CD8-positive, alpha-beta memory T cell (primary cell): ENCODE measurements around the gene ALG12. TPM values are rescaled to one million over a fixed set of nuclear protein-coding genes. Genes with fewer than 3 reads are reported as not detected.

Experiments
- CTCF ChIA-PET: fragments of 350-600 bp; sonication (Branson Sonifier 250); formaldehyde crosslinking; loops from one replicate; lab custom pipeline; 2021; ENCODE audit warnings: antibody characterized with exemption; lab: Charles Lee
- POLR2A ChIA-PET: fragments of 350-600 bp; sonication (Branson Sonifier 250); formaldehyde crosslinking; loops from one replicate; lab custom pipeline; 2021; ENCODE audit warnings: antibody characterized with exemption; lab: Charles Lee
- DNase-seq, 5 donors: peaks; one replicate each; pipeline versions ENCODE4 v3.0.0 to v3.0.0-alpha.2; 2020 to 2022; ENCODE audit warnings: mixed read lengths in 1 of 5
- H3K27ac ChIP-seq: one replicate; pipeline ENCODE4 v1.7.0; 2013; ENCODE audit warnings: low read depth, mild to moderate bottlenecking, low read length, moderate library complexity
- H3K27me3 ChIP-seq: 2 replicates; pipeline ENCODE4 v1.7.0; 2013; ENCODE audit warnings: low read length, mild to moderate bottlenecking; ENCODE audit not compliant: insufficient read depth, poor library complexity, severe bottlenecking
- H3K36me3 ChIP-seq: 2 replicates; pipeline ENCODE4 v1.7.0; 2013; ENCODE audit warnings: mild to moderate bottlenecking, low read length, moderate library complexity; ENCODE audit not compliant: insufficient read depth
- H3K4me1 ChIP-seq: 2 replicates; pipeline ENCODE4 v1.7.0; 2013; ENCODE audit warnings: mild to moderate bottlenecking, low read length, moderate library complexity; ENCODE audit not compliant: insufficient read depth
- H3K4me3 ChIP-seq: 2 replicates; pipeline ENCODE4 v1.7.0; 2013; ENCODE audit warnings: mild to moderate bottlenecking, low read length
- H3K9me3 ChIP-seq: 2 replicates; pipeline ENCODE4 v1.7.0; 2013; ENCODE audit warnings: mild to moderate bottlenecking, low read length
- H3K27ac Mint-ChIP-seq, 8 donors: one replicate each; pipeline ENCODE4 v1.8.0; 2020 to 2021; ENCODE audit warnings: mixed read lengths in 8 of 8, mild to moderate bottlenecking in 6 of 8, inconsistent platforms in 3 of 8, moderate library complexity in 3 of 8
- H3K27me3 Mint-ChIP-seq, 2 donors: one replicate each; pipeline ENCODE4 v1.8.0; 2020 to 2021; ENCODE audit warnings: mixed read lengths in 2 of 2, mild to moderate bottlenecking in 1 of 2, moderate library complexity in 1 of 2
- H3K36me3 Mint-ChIP-seq, 3 donors: one replicate each; pipeline ENCODE4 v1.8.0; 2020 to 2021; ENCODE audit warnings: mixed read lengths in 3 of 3, inconsistent platforms in 1 of 3, mild to moderate bottlenecking in 1 of 3
- H3K4me1 Mint-ChIP-seq, 3 donors: one replicate each; pipeline ENCODE4 v1.8.0; 2020 to 2021; ENCODE audit warnings: mixed read lengths in 3 of 3, inconsistent platforms in 1 of 3, mild to moderate bottlenecking in 1 of 3
- H3K4me3 Mint-ChIP-seq, 7 donors: one replicate each; pipeline ENCODE4 v1.8.0; 2020 to 2021; ENCODE audit warnings: mixed read lengths in 7 of 7, mild to moderate bottlenecking in 6 of 7, moderate library complexity in 4 of 7, inconsistent platforms in 2 of 7
- H3K9me3 Mint-ChIP-seq, 5 donors: one replicate each; pipeline ENCODE4 v1.8.0; 2020 to 2022; ENCODE audit warnings: mixed read lengths in 5 of 5, mild to moderate bottlenecking in 3 of 5, moderate library complexity in 2 of 5, inconsistent platforms in 1 of 5
- polyA plus RNA-seq: library from polyadenylated mRNA; unstranded; fragments of 300-500 nt; fragmentation: Illumina TruSeq; gene quantifications from one replicate; pipeline ENCODE4 v1.2.3, GENCODE V29; 2021
- total RNA-seq, 2 experiments: library from RNA; stranded (reverse); gene quantifications; one replicate each; pipeline ENCODE4 v1.2.3, GENCODE V29; 2021

The ALG12 gene
- total and polyA plus RNA-seq, 3 experiments from 2014 or later, result 21.0 to 21.8 (median 21.0) TPM

GRCh38 chr22:49928555-49929210 is 10.4 kb upstream of the ALG12 start:
- H3K27ac Mint-ChIP-seq, result peak overlapping the region in 2 of 8 donors; percentile 58 to 84
- H3K36me3 Mint-ChIP-seq, result peaks cover 0 to 2% (median 0%) of the 10 kb centered on the region in 3 donors
- Histone ChIP-seq H3K9me3 (no peaks in the 10 kb centered on the region), H3K4me3 (no peak overlapping the region), H3K27me3 (no peaks in the 10 kb centered on the region), H3K4me1 (peaks cover 37% of the 10 kb centered on the region), H3K36me3 (no peaks in the 10 kb centered on the region), H3K27ac (no peak overlapping the region)
- no peaks in the 10 kb centered on the region for H3K27me3 Mint-ChIP-seq
- H3K4me3 Mint-ChIP-seq, result no peak overlapping the region
- CTCF ChIA-PET, result no interaction called here
- DNase-seq, result no peak
- POLR2A ChIA-PET, result interaction anchor here (0.5 kb wide), 1 partner anchor 53 kb away, joined by 6 read pairs; no protein-coding TSS in a partner anchor
- no peaks in the 10 kb centered on the region for H3K9me3 Mint-ChIP-seq
- H3K4me1 Mint-ChIP-seq, result peaks cover 29 to 55% (median 35%) of the 10 kb centered on the region in 3 donors

GRCh38 chr22:49928185-49928495 is 9.9 kb upstream of the ALG12 start:
- ChIA-PET POLR2A (interaction anchor here (0.5 kb wide), 1 partner anchor 53 kb away, joined by 6 read pairs; no protein-coding TSS in a partner anchor), CTCF (interaction anchor here (2.2 kb wide), 1 partner anchor 102 kb away, joined by 10 read pairs; no protein-coding TSS in a partner anchor)
- H3K27me3 ChIP-seq, result no peaks in the 10 kb centered on the region
- Mint-ChIP-seq H3K36me3 (peaks cover 0 to 3% (median 2%) of the 10 kb centered on the region in 3 donors), H3K27me3 (no peaks in the 10 kb centered on the region), H3K4me3 (peak overlapping the region in 2 of 7 donors; percentile 24 to 84), H3K4me1 (peaks cover 27 to 57% (median 33%) of the 10 kb centered on the region in 3 donors), H3K9me3 (no peaks in the 10 kb centered on the region), H3K27ac (peak overlapping the region in 1 of 8 donors; percentile 17)
- H3K4me3 ChIP-seq, result no peak overlapping the region
- H3K36me3 ChIP-seq, result no peaks in the 10 kb centered on the region
- no peak for DNase-seq
- H3K9me3 ChIP-seq, result no peaks in the 10 kb centered on the region
- no peak overlapping the region for H3K27ac ChIP-seq
- H3K4me1 ChIP-seq, result peaks cover 37% of the 10 kb centered on the region

DNA sequence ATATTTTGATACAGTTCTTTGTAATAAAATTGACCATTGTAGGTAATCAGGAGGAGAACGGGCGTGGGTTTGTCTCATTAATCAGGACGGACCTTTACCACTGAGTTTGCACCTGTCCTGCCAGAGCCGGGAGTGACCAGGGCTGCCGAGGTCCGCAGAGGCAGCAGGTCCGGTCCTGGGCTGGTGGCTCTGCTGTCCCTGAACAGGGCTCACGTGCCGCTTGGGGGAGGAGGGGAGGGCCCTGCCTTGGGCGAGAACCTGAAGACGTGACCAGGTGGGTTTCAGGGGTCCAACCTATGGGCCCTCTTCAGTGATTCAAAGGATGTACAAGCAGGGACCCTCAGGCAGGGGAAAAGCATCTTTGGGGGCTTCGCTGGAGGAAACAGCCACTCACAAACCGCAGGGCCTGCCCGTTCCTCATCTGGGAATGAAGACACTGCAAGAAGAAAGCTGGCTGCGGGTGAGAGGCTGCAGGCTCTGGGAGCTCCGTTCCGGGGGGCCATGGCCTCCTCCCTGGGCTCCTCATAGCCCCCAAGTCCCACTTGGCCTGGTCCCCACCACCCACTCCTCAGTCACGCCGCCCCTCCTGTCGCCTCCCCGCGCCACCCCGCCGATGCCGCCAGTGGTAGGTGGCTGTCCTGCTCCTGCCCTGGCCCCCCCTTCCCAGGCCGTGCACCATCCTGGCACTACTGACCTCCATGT is 9.4 kb upstream of the ALG12 start:
- peaks cover 24 to 54% (median 31%) of the 10 kb centered on the region in 3 donors for H3K4me1 Mint-ChIP-seq
- no peak overlapping the region for H3K4me3 ChIP-seq
- H3K36me3 ChIP-seq, result no peaks in the 10 kb centered on the region
- no peaks in the 10 kb centered on the region for H3K9me3 Mint-ChIP-seq
- DNase-seq, result no peak
- peak overlapping the region in 7 of 8 donors; percentile 54 to 90 (median 81) for H3K27ac Mint-ChIP-seq
- H3K36me3 Mint-ChIP-seq, result peaks cover 0 to 3% (median 2%) of the 10 kb centered on the region in 3 donors
- H3K4me3 Mint-ChIP-seq, result peak overlapping the region in 2 of 7 donors; percentile 39 to 84
- ChIA-PET POLR2A (no interaction called here), CTCF (interaction anchor here (1.1 to 2.2 kb wide), 2 partner anchors 98 to 102 kb away, joined by 4 to 10 read pairs; no protein-coding TSS in a partner anchor)
- H3K27me3 Mint-ChIP-seq, result no peaks in the 10 kb centered on the region
- H3K9me3 ChIP-seq, result no peaks in the 10 kb centered on the region
- H3K27me3 ChIP-seq, result no peaks in the 10 kb centered on the region
- H3K4me1 ChIP-seq, result peaks cover 37% of the 10 kb centered on the region
- H3K27ac ChIP-seq, result no peak overlapping the region

GRCh38 chr22:49926916-49927315 is 8.7 kb upstream of the ALG12 start:
- Histone ChIP-seq H3K4me1 (peaks cover 37% of the 10 kb centered on the region), H3K27me3 (no peaks in the 10 kb centered on the region), H3K27ac (no peak overlapping the region), H3K4me3 (no peak overlapping the region), H3K36me3 (no peaks in the 10 kb centered on the region), H3K9me3 (no peaks in the 10 kb centered on the region)
- no peaks in the 10 kb centered on the region for H3K9me3 Mint-ChIP-seq
- no peaks in the 10 kb centered on the region for H3K27me3 Mint-ChIP-seq
- CTCF ChIA-PET, result interaction anchor here (1.1 to 2.2 kb wide), 2 partner anchors 98 to 103 kb away, joined by 4 to 10 read pairs; no protein-coding TSS in a partner anchor
- H3K4me1 Mint-ChIP-seq, result peaks cover 24 to 54% (median 32%) of the 10 kb centered on the region in 3 donors
- POLR2A ChIA-PET, result no interaction called here
- H3K36me3 Mint-ChIP-seq, result peaks cover 0 to 3% (median 3%) of the 10 kb centered on the region in 3 donors
- no peak for DNase-seq
- peak overlapping the region in 3 of 7 donors; percentile 28 to 56 (median 39) for H3K4me3 Mint-ChIP-seq
- H3K27ac Mint-ChIP-seq, result peak overlapping the region; percentile 54 to 95 (median 88)

- peak overlapping the region; percentile 93 to 99 (median 97) for H3K27ac Mint-ChIP-seq
- Histone ChIP-seq H3K9me3 (no peaks in the 10 kb centered on the region), H3K36me3 (no peaks in the 10 kb centered on the region), H3K4me1 (peaks cover 26% of the 10 kb centered on the region), H3K27ac (peak overlapping the region; percentile 69), H3K27me3 (no peaks in the 10 kb centered on the region), H3K4me3 (peak overlapping the region; percentile 49)
- H3K9me3 Mint-ChIP-seq, result no peaks in the 10 kb centered on the region
- DNase-seq, result peak; percentile 61 to 86 (median 82)
- H3K4me1 Mint-ChIP-seq, result peaks cover 16 to 42% (median 25%) of the 10 kb centered on the region in 3 donors
- POLR2A ChIA-PET, result interaction anchor here (0.9 to 1.0 kb wide), 2 partner anchors 35 to 37 kb away, joined by 4 read pairs; partner anchors contain the start of gene PIM3
- peaks cover 0 to 8% (median 3%) of the 10 kb centered on the region in 3 donors for H3K36me3 Mint-ChIP-seq
- H3K4me3 Mint-ChIP-seq, result peak overlapping the region; percentile 61 to 94 (median 78)
- CTCF ChIA-PET, result interaction anchor here (0.8 to 1.3 kb wide), 5 partner anchors 67 to 266 kb away, joined by 3 to 10 read pairs (median 3); no protein-coding TSS in a partner anchor
- no peaks in the 10 kb centered on the region for H3K27me3 Mint-ChIP-seq
Measured at GRCh38 chr22:49925525-49926128, 7.4 kb upstream of the ALG12 start.

DNA sequence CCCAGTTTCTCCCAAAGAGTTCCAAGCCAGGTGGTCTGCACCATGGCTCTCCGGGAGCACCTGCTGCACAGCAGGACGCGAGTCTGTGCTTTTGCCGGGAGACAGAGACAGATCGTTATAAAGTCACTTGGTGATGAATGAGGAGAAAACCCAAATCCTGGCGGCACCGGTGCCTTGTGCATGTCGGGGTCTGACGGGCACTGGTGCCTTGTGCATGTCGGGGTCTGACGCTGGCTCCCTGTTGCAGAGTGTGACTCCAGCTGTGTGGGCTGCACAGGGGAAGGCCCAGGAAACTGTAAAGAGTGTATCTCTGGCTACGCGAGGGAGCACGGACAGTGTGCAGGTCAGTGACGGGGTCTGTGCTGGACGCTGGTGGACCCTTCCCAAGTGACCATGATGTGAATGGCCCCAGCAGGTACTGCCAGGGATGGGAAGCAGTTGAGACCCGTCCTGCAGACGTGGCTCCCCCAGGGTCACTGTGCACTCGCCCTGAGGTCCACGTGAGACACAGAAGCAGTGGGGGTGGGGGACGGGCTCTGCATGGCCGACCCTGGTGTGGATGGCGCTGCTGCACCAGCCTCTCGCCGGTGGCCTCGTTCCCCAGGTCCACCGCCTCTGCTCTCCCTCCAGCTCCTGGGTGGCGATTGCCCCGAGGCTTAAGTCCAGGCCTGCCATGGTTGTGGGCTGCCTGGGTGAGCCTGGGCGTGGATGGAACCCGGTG is 6.0 kb upstream of the ALG12 start:
- ChIA-PET CTCF (no interaction called here), POLR2A (no interaction called here)
- Mint-ChIP-seq H3K4me1 (peaks cover 26 to 44% (median 30%) of the 10 kb centered on the region in 3 donors), H3K36me3 (peaks cover 0 to 16% (median 3%) of the 10 kb centered on the region in 3 donors), H3K27me3 (no peaks in the 10 kb centered on the region), H3K27ac (peak overlapping the region in 6 of 8 donors; percentile 46 to 93 (median 82)), H3K4me3 (peak overlapping the region in 2 of 7 donors; percentile 65 to 76), H3K9me3 (no peaks in the 10 kb centered on the region)
- Histone ChIP-seq H3K36me3 (no peaks in the 10 kb centered on the region), H3K9me3 (no peaks in the 10 kb centered on the region), H3K4me3 (no peak overlapping the region), H3K4me1 (peaks cover 18% of the 10 kb centered on the region), H3K27me3 (no peaks in the 10 kb centered on the region), H3K27ac (no peak overlapping the region)
- DNase-seq, result no peak

DNA sequence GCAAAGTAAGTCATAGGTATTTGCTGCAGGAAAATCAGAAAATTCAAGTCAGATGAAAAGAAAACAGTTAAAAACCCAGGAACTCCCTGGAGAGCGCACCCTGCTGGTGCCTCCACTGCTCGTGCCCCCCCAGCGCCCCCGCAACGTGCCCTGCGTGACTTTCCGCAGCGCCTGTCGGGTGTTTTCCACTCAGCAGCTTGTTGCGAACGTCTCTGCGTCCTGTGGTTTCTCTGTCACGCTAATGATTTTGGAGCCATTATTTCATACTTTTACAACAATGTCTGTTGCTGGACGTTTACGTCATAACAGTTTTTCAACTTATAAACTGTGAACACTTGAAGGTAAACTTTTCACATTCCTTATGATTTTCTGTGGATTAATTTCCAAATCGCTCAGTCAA is 5.2 kb upstream of the ALG12 start:
- POLR2A ChIA-PET, result no interaction called here
- H3K27ac ChIP-seq, result no peak overlapping the region

More for the DNA sequence above, 5.2 kb upstream of the ALG12 start:
- DNase-seq, result no peak
- CTCF ChIA-PET, result no interaction called here
- H3K9me3 ChIP-seq, result no peaks in the 10 kb centered on the region
- H3K4me1 ChIP-seq, result peaks cover 22% of the 10 kb centered on the region
- peak overlapping the region in 4 of 8 donors; percentile 22 to 93 (median 73) for H3K27ac Mint-ChIP-seq
- H3K4me1 Mint-ChIP-seq, result peaks cover 26 to 47% (median 30%) of the 10 kb centered on the region in 3 donors
- no peaks in the 10 kb centered on the region for H3K36me3 ChIP-seq
- peak overlapping the region in 1 of 7 donors; percentile 76 for H3K4me3 Mint-ChIP-seq
- H3K27me3 ChIP-seq, result no peaks in the 10 kb centered on the region
- H3K4me3 ChIP-seq, result no peak overlapping the region
- no peaks in the 10 kb centered on the region for H3K27me3 Mint-ChIP-seq
- peaks cover 0 to 16% (median 3%) of the 10 kb centered on the region in 3 donors for H3K36me3 Mint-ChIP-seq
- H3K9me3 Mint-ChIP-seq, result no peaks in the 10 kb centered on the region
